BLaER1 treated with 17β-estradiol and CSF1 and Interleukin-3, amounts not matched to agents 10 nM and 100 nM (cell line): ENCODE data around the gene SEMA5B.
A peak's percentile ranks its signal among the peaks of the same experiment; 100 is the strongest.

Experiments
- H3K27ac ChIP-seq, 11 experiments: shearing (Covaris generic); formaldehyde crosslinking; 2 replicates each; pipeline ENCODE4 v1.8.1; 2022
- H3K27me3 ChIP-seq, 11 experiments: shearing (Covaris generic); formaldehyde crosslinking; 2 replicates each; pipeline ENCODE4 v1.8.1; 2022
- H3K36me3 ChIP-seq, 11 experiments: shearing (Covaris generic); formaldehyde crosslinking; 2 replicates each; pipeline ENCODE4 v1.8.1; 2022
- H3K4me1 ChIP-seq, 10 experiments: shearing (Covaris generic); formaldehyde crosslinking; 2 replicates each; pipeline ENCODE4 v1.8.1; 2022
- H3K4me2 ChIP-seq, 11 experiments: shearing (Covaris generic); formaldehyde crosslinking; 2 replicates each; pipeline ENCODE4 v1.8.1; 2022
- H3K4me3 ChIP-seq, 10 experiments: shearing (Covaris generic); formaldehyde crosslinking; 2 replicates each; pipeline ENCODE4 v1.8.1; 2022
- H3K9ac ChIP-seq, 11 experiments: shearing (Covaris generic); formaldehyde crosslinking; 2 replicates each; pipeline ENCODE4 v1.8.1; 2022
- H3K9me3 ChIP-seq, 11 experiments: shearing (Covaris generic); formaldehyde crosslinking; replicated peaks in 1 of 11; 2 replicates each; pipeline ENCODE4 v1.8.1; 2022
- H4K20me1 ChIP-seq, 11 experiments: shearing (Covaris generic); formaldehyde crosslinking; 2 replicates each; pipeline ENCODE4 v1.8.1; 2022
- Cebpa-rat ChIP-seq, 11 experiments: shearing (Covaris generic); IDR thresholded peaks; 2 replicates each; pipeline ENCODE4 v1.8.1; 2022

Gene SEMA5B

GRCh38 chr3:122945230-122945629 is 82.3 kb downstream of the SEMA5B start:
- Histone ChIP-seq H3K9ac (no peak overlapping the region), H3K27ac (no peak overlapping the region), H3K9me3 (no peaks in the 10 kb centered on the region), H3K27me3 (no peaks in the 10 kb centered on the region), H3K36me3 (no peaks in the 10 kb centered on the region), H3K4me3 (no peak overlapping the region), H3K4me2 (peak overlapping the region in 7 of 11 experiments; percentile 37 to 88 (median 79); a peak in 14 of 22 replicates), H4K20me1 (no peaks in the 10 kb centered on the region; a peak in 2 of 22 replicates), H3K4me1 (peaks cover 0 to 68% (median 65%) of the 10 kb centered on the region in 10 experiments; a peak in 19 of 20 replicates)
- TF ChIP-seq Cebpa-rat (IDR thresholded peaks at IDR 0.05) = no peak

GRCh38 chr3:122944671-122945161 is 82.8 kb downstream of the SEMA5B start:
- no peak overlapping the region for H3K27ac ChIP-seq
- H3K27me3 ChIP-seq = no peaks in the 10 kb centered on the region
- no peaks in the 10 kb centered on the region for H3K9me3 ChIP-seq
- no peak overlapping the region for H3K9ac ChIP-seq
- H3K4me1 ChIP-seq = peaks cover 0 to 68% (median 65%) of the 10 kb centered on the region in 10 experiments; a peak in 19 of 20 replicates
- H3K4me3 ChIP-seq = no peak overlapping the region
- H4K20me1 ChIP-seq = no peaks in the 10 kb centered on the region; a peak in 2 of 22 replicates
- peak overlapping the region in 8 of 11 experiments; percentile 33 to 88 (median 78); a peak in 15 of 22 replicates for H3K4me2 ChIP-seq
- no peak for TF ChIP-seq Cebpa-rat (IDR thresholded peaks at IDR 0.05)
- no peaks in the 10 kb centered on the region for H3K36me3 ChIP-seq

- Histone ChIP-seq H3K9ac (no peak overlapping the region), H3K27ac (no peak overlapping the region), H3K4me3 (no peak overlapping the region), H3K4me2 (peak overlapping the region in 9 of 11 experiments; percentile 31 to 88 (median 77); a peak in 17 of 22 replicates), H3K27me3 (no peaks in the 10 kb centered on the region), H3K4me1 (peaks cover 0 to 68% (median 64%) of the 10 kb centered on the region in 10 experiments; a peak in 19 of 20 replicates), H3K9me3 (no peaks in the 10 kb centered on the region), H3K36me3 (no peaks in the 10 kb centered on the region), H4K20me1 (no peaks in the 10 kb centered on the region; a peak in 2 of 22 replicates)
- TF ChIP-seq Cebpa-rat (IDR thresholded peaks at IDR 0.05) = no peak
Observed at GRCh38 chr3:122943828-122944190, 83.8 kb downstream of the SEMA5B start.

GRCh38 chr3:122942937-122943827 is 84.4 kb downstream of the SEMA5B start:
- H3K9ac ChIP-seq = 0 out of 22 replicates have a peak overlapping the region, but pooled peaks of 1 of the 11 experiments have one; percentile 19

GRCh38 chr3:122942239-122942638 is 85.3 kb downstream of the SEMA5B start:
- no peaks in the 10 kb centered on the region for H3K27me3 ChIP-seq
- H3K4me3 ChIP-seq = no peak overlapping the region
- peaks cover 0 to 52% (median 49%) of the 10 kb centered on the region in 10 experiments; a peak in 19 of 20 replicates for H3K4me1 ChIP-seq
- no peaks in the 10 kb centered on the region for H3K36me3 ChIP-seq
- TF ChIP-seq Cebpa-rat (IDR thresholded peaks at IDR 0.05) = no peak
- H3K4me2 ChIP-seq = peak overlapping the region in 5 of 11 experiments; percentile 76 to 88 (median 82); a peak in 9 of 22 replicates
- H3K9ac ChIP-seq = no peak overlapping the region
- no peak overlapping the region for H3K27ac ChIP-seq
- H3K9me3 ChIP-seq = no peaks in the 10 kb centered on the region
- H4K20me1 ChIP-seq = no peaks in the 10 kb centered on the region; a peak in 2 of 22 replicates

More at GRCh38 chr3:122942937-122943827, 84.4 kb downstream of the SEMA5B start:
- Histone ChIP-seq H3K4me3 (no peak overlapping the region; a peak in 1 of 20 replicates), H3K9me3 (no peaks in the 10 kb centered on the region), H3K27me3 (no peaks in the 10 kb centered on the region), H3K36me3 (no peaks in the 10 kb centered on the region), H4K20me1 (no peaks in the 10 kb centered on the region; a peak in 2 of 22 replicates), H3K4me2 (peak overlapping the region; percentile 22 to 88 (median 76); a peak in 21 of 22 replicates), H3K4me1 (peaks cover 0 to 62% (median 58%) of the 10 kb centered on the region in 10 experiments; a peak in 19 of 20 replicates), H3K27ac (no peak overlapping the region)
- no peak; a peak in 1 of 22 replicates for TF ChIP-seq Cebpa-rat (IDR thresholded peaks at IDR 0.05)

- Histone ChIP-seq H3K4me3 (no peak overlapping the region), H3K36me3 (no peaks in the 10 kb centered on the region), H3K27ac (no peak overlapping the region), H3K9ac (no peak overlapping the region), H3K4me1 (peaks cover 0 to 45% (median 42%) of the 10 kb centered on the region in 10 experiments; a peak in 19 of 20 replicates), H3K4me2 (no peak overlapping the region), H4K20me1 (no peaks in the 10 kb centered on the region; a peak in 2 of 22 replicates), H3K9me3 (no peaks in the 10 kb centered on the region), H3K27me3 (no peaks in the 10 kb centered on the region)
- no peak for TF ChIP-seq Cebpa-rat (IDR thresholded peaks at IDR 0.05)
Observed at GRCh38 chr3:122941228-122942206, 86.0 kb downstream of the SEMA5B start.

- Histone ChIP-seq H3K9ac (no peak overlapping the region), H3K27ac (no peak overlapping the region), H3K4me1 (peaks cover 0 to 37% (median 33%) of the 10 kb centered on the region in 10 experiments; a peak in 19 of 20 replicates), H3K36me3 (no peaks in the 10 kb centered on the region), H3K4me2 (no peak overlapping the region), H3K9me3 (no peaks in the 10 kb centered on the region), H4K20me1 (no peaks in the 10 kb centered on the region; a peak in 2 of 22 replicates), H3K4me3 (no peak overlapping the region), H3K27me3 (no peaks in the 10 kb centered on the region)
- no peak for TF ChIP-seq Cebpa-rat (IDR thresholded peaks at IDR 0.05)
Observed at GRCh38 chr3:122940628-122941086, 86.9 kb downstream of the SEMA5B start.

- peaks cover 0 to 19% (median 16%) of the 10 kb centered on the region in 10 experiments; a peak in 19 of 20 replicates for H3K4me1 ChIP-seq
- H3K9me3 ChIP-seq = no peaks in the 10 kb centered on the region
- TF ChIP-seq Cebpa-rat (IDR thresholded peaks at IDR 0.05) = no peak
- no peak overlapping the region for H3K27ac ChIP-seq
- H3K9ac ChIP-seq = no peak overlapping the region
- H3K36me3 ChIP-seq = no peaks in the 10 kb centered on the region
- no peaks in the 10 kb centered on the region for H3K27me3 ChIP-seq
- no peak overlapping the region for H3K4me3 ChIP-seq
- H4K20me1 ChIP-seq = no peaks in the 10 kb centered on the region; a peak in 2 of 22 replicates
- H3K4me2 ChIP-seq = no peak overlapping the region
Observed at GRCh38 chr3:122938783-122939425, 88.7 kb downstream of the SEMA5B start.
